Prostate gland (tissue), 2 donors: ENCODE results near the gene ACACA.

ENCODE experiments used
- CTCF ChIP-seq, 4 experiments: fragments of 200-600 bp in 2 of 4; fragments of 450-650 bp in 2 of 4; sonication (generic) in 2 of 4; IDR thresholded peaks; 1 replicate in 3 of 4; 2 replicates in 1 of 4; pipeline ENCODE4 v1.5.1; 2016 to 2019; ENCODE audit warnings: antibody characterized with exemption in 4 of 4, mild to moderate bottlenecking in 2 of 4, moderate library complexity in 2 of 4
- POLR2A ChIP-seq: fragments of 450-650 bp; IDR thresholded peaks from one replicate; pipeline ENCODE4 v1.6.1; 2016; ENCODE audit warnings: antibody characterized with exemption, mild to moderate bottlenecking
- POLR2AphosphoS5 ChIP-seq: sonication (generic); formaldehyde crosslinking; IDR thresholded peaks from one replicate; pipeline ENCODE4 v1.6.1; 2017; ENCODE audit warnings: antibody characterized with exemption

- no peak for TF ChIP-seq POLR2AphosphoS5
- TF ChIP-seq POLR2A: no peak
- no peak for TF ChIP-seq CTCF (IDR thresholded peaks at IDR 0.05)
Observed at GRCh38 chr17:37106049-37106448, 300.6 kb downstream of the ACACA start.
